A549 treated with DMSO at 1 μM for 4 hours (cell line): ENCODE measurements around the gene TUBB4B. TPM values are rescaled to one million over a fixed set of nuclear protein-coding genes. Genes with fewer than 3 reads are reported as not detected.

ENCODE experiments used
- total RNA-seq: library from RNA; stranded (reverse); fragments of 200-300 nt; extraction: Qiagen RNA extraction; gene quantifications from 5 replicates; pipeline ENCODE4 v1.2.3, GENCODE V29; 2022; ENCODE audit warnings: low read depth

The TUBB4B gene
- 639 to 790 TPM (median 684 TPM) in 5 replicates for total RNA-seq

GRCh38 chr9:137240841-137241489 lies at the start of gene TUBB4B:
TUBB4B (plus strand) TSS chr9:137241287; CDS start chr9:137241361, 74 bp downstream.

GRCh38 chr9:137200311-137201204 lies 40.5 kb upstream of the TUBB4B start, which contains the start of gene TPRN:
TPRN (minus strand) TSS chr9:137200741; CDS start chr9:137200711, 30 bp downstream.

DNA sequence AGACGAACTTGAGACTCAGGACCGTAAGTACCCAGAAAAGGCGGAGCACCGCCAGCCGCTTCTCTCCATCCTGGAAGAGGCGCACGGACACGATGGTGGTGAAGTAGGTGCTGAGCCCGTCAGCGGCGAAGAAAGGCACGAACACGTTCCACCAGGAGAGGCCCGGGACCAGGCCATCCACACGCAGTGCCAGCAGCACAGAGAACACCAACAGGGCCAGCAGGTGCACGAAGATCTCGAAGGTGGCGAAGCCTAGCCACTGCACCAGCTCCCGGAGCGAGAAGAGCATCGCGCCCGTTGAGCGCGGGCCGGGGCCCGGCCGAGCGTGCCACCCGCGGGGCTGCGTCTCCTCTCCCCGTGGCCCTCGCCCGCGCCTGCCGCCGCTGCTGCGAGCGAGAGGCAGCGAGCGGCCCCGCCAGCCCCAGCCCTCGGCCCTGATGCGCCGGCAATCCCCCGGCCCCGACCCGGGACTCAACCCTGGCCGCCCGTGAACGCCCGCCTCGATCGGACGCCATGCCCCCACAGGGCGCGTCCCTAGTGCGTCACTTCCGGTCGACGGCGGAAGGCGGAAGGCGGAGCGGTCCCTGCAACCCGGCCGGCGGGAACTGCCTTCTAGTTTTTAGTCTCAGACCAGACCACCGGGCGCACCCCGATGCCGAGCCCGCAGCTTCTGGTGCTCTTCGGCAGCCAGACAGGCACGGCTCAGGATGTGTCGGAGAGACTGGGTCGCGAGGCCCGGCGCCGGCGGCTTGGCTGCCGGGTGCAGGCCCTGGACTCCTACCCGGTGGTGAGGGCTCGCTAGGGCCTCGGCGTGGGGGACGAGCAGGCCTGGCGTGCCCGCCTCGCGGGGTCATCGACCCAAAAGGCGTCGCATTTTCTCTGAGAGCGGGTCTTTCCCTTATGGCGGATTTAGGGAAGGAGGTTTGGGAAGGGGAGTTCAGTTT lies 35.7 kb upstream of the TUBB4B start, which contains the start of the genes NDOR1 and TMEM203:
TSS of gene NDOR1 (plus strand) at position 575 of the 944 bp plus-strand sequence. CDS start at position 653, 78 bp downstream.
TSS of gene TMEM203 (minus strand) at position 523 of the 944 bp plus-strand sequence. CDS start at position 289, 234 bp downstream.

DNA sequence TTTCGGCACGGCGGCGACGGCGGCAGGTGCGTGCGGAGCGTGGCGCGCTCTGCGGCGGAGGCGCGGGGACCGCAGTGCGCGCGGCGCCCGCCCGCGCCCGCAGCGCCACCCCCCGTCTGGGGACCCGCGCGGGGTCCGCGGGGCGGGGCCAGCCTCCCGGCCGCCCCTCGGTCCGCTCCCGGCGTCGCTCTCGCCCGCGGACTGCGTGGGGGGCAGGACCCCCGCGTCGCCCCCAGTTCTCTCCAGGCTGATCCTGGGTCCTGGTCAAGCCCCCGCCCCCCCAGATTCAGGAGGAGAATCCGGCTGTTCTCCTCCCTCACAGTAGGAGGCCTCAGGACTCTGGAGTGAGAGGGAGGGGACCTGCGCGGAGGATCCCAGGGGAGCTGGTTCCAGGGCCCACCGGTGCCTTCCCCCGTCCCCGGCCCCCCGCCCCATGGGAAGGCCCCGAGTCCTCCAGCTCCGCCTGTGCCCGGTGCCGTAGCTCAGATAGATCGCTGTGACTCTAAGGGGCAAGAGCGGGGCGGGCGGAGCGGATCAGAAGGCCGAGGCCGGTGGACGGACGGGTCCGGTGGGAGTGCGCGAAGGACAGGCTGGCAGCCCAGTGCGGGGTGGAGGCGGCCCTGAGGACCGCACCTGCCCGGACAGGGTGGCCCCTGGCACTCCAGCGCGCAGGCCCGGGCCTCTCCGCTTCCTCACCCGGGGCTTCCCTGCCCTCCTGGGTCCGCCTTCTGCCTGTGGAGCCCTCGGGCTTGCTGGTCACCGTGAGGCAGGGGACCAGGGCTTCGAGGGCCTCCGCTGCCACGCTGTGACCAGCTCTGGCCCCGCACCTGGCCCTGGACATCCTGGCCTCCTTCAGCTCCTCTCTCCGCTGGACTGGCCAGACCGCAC lies 18.7 kb upstream of the TUBB4B start, which contains the start of gene RNF208:
TSS of gene RNF208 (minus strand) at position 51 of the 888 bp plus-strand sequence. CDS start 1,028 bp downstream, outside the sequence.

DNA sequence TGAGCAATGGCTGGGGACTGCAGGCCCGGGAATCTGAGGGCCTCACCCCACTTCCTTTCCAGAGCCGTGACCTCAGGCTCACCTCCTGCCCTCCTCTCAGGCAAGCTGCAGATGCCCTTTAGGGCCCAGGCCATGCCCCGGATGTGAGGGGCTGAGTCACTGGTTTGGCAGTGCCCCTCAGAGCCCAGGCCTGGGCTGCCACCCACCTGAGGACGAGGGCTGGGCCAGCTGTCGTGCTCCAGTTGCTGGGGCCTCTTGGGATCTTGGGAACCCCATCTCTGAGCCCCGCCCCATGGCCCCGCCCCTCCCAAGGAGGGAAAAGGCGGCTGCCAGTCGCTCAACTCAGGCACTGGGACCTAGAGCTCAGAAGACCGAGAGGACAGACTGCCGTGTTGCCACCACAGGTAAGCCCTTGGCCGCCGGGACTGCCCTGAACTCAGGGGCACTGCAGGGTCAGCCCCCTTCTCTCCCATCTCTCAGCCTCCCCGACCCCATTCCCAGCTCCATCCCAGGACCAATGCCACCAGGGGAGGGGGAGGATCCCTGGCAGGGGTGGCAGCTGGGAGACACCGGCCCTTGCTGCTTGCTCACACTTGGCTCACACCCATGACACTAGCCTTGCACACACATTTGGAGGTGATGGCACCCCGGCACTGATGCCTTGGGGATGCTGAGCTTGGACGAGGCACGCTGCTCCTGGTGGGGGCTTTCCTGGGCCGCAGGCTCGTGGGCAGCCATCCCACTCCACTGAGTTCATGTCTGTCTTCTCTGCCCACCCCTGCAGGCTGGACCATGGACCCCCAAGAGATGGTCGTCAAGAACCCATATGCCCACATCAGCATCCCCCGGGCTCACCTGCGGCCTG lies 16.0 kb upstream of the TUBB4B start, which contains the start of gene CYSRT1:
TSS of gene CYSRT1 (plus strand) at position 345 of the 865 bp plus-strand sequence. CDS start at position 793, 448 bp downstream.

GRCh38 chr9:137227054-137227852 lies 13.8 kb upstream of the TUBB4B start, which contains the start of gene RNF224:
RNF224 (plus strand) TSS chr9:137227502; CDS start chr9:137228336, 834 bp downstream.

DNA sequence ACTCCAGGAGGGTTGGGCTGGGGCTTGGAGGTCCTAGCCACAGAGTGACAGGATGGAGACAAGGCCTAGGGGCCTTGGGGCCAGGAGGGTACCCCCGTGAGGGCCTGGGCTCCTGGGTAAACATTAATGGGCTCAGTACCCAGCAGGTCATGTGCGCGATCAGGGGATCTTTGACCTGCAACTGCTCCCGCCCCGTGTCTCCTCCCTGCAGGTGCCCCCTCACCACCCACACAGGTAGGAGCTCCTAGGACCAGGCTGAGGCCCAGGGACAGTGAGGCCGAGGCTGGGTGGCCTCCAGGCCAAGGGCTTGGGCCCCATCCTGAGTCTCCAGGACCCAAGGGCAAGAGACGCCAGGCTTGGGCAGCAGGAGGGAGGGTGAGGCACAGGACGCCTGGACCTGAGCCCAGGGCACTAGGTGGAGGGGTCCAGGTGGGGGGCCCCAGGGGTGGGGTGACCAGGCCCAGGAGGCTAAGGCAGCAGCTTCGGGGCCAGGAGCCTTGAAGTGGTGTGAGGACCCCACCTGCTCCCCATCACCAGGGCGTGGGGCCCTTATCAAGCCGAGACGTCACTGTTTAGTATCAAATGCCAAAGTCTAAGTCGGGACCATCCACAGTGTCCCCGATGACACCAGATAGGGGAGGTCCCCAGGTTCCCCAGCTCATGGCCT lies 10.2 kb upstream of the TUBB4B start, which contains the start of gene SLC34A3:
TSS of gene SLC34A3 (plus strand) at position 197 of the 667 bp plus-strand sequence. CDS start 802 bp downstream, outside the sequence.

DNA sequence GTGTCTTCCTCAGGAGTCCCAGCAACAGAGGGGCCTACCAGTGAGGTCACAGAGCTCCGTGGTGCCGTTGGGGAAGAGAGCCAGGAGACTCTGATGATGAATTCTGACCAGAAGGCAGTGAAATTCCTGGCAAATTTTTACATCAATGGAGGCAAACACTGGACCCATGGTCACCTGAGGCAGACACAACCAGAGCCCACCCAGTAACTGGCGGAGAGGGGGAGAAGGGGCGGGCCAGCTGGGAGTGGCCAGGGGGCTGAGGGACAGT lies 10.0 kb downstream of the TUBB4B start, which contains the start of gene STPG3:
TSS of gene STPG3 (plus strand) at position 93 of the 268 bp plus-strand sequence. CDS start at position 94, 1 bp downstream.

DNA sequence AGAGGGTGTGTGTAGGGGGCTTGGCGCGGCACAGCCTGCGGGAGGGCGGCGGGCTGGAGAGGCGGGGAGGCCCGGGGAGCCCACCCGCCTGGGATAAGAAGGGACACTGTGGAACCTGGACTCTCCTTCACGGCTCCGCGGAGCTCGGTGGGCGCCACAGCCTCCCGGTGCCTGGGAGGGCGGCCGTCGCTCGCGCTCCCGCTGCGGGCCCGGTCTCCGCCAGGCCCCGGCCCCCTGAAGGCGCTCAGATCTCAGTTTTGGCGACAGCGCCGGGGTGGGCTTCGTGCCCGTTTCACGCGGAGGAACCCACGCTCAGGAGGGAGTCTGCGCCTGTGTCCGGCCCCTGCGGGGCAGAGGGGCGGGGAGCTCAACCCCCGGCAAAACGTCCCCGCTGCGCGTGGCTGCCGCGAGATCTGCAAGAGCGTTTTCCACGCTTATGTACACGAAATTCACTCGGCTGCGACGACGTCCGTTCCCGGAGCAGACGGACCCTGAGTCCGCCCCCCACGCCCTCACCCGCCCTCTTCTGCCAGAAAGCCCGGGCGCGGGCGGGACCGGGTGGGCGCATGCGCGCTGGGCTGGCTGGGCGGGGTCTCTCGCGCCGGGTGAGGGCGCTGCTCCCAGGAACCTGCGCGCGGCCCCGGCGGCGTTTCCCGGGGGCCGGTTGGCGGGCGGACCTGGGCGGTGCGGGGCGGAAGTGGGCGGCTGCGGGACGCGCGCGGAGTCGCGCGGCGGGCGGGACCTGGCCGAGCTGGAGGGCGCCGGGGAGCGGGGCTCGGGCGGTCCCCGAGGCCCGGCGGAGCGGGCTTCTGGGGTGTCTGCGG lies 13.7 kb downstream of the TUBB4B start, which contains the start of gene NELFB:
TSS of gene NELFB (plus strand) at position 704 of the 824 bp plus-strand sequence.

GRCh38 chr9:137277329-137278041 lies 36.4 kb downstream of the TUBB4B start, which contains the start of gene TOR4A:
TOR4A (plus strand) TSS chr9:137277726; CDS start chr9:137278690, 964 bp downstream.

Other genes with a start within 250 kb of the TUBB4B start
- 44.8 to 86.6 TPM (median 72.0 TPM) in 5 replicates for gene PAXX, start 248.9 kb upstream of the TUBB4B start, total RNA-seq
- 2.2 to 2.7 TPM (median 2.6 TPM) in 5 replicates for gene CLIC3, start 244.7 kb upstream of the TUBB4B start, total RNA-seq
- 19.3 to 29.0 TPM (median 25.8 TPM) in 5 replicates for gene ABCA2, start 213.1 kb upstream of the TUBB4B start, total RNA-seq
- 0.12 TPM in 1 of 5 replicates, not detected in the others for gene FUT7, start 209.2 kb upstream of the TUBB4B start, total RNA-seq
- 43.4 to 83.2 TPM (median 74.9 TPM) in 5 replicates for gene NPDC1, start 195.1 kb upstream of the TUBB4B start, total RNA-seq
- gene ENTPD2, start 187.2 kb upstream of the TUBB4B start, total RNA-seq = 0.67 to 0.95 TPM (median 0.82 TPM) in 5 replicates
- gene SAPCD2, start 170.7 kb upstream of the TUBB4B start, total RNA-seq = 15.1 to 29.3 TPM (median 23.8 TPM) in 5 replicates
- 10.5 to 16.3 TPM (median 11.5 TPM) in 5 replicates for gene UAP1L1, start 163.8 kb upstream of the TUBB4B start, total RNA-seq
- 44.5 to 52.7 TPM (median 47.9 TPM) in 5 replicates for gene MAN1B1, start 154.3 kb upstream of the TUBB4B start, total RNA-seq
- 73.1 to 121 TPM (median 107 TPM) in 5 replicates for gene DPP7, start 126.6 kb upstream of the TUBB4B start, total RNA-seq
- gene GRIN1, start 102.1 kb upstream of the TUBB4B start, total RNA-seq = 0.10 to 0.62 TPM (median 0.57 TPM) in 5 replicates
- 0.26 to 1.5 TPM (median 1.0 TPM) in 5 replicates for gene LRRC26, start 71.2 kb upstream of the TUBB4B start, total RNA-seq
- gene TMEM210, start 69.2 kb upstream of the TUBB4B start, total RNA-seq = not detected in 5 replicates
- 24.3 to 40.2 TPM (median 35.5 TPM) in 5 replicates for gene ANAPC2, start 52.7 kb upstream of the TUBB4B start, total RNA-seq
- gene SSNA1, start 52.6 kb upstream of the TUBB4B start, total RNA-seq = 108 to 146 TPM (median 135 TPM) in 5 replicates
- 6.0 to 10.7 TPM (median 9.6 TPM) in 5 replicates for gene TPRN, start 40.5 kb upstream of the TUBB4B start, total RNA-seq
- gene TMEM203, start 35.6 kb upstream of the TUBB4B start, total RNA-seq = 32.6 to 45.1 TPM (median 44.4 TPM) in 5 replicates
- 12.5 to 19.9 TPM (median 19.0 TPM) in 5 replicates for gene NDOR1, start 35.6 kb upstream of the TUBB4B start, total RNA-seq
- 1.2 to 2.7 TPM (median 1.8 TPM) in 5 replicates for gene RNF208, start 19.0 kb upstream of the TUBB4B start, total RNA-seq
- 3.2 to 4.2 TPM (median 3.6 TPM) in 5 replicates for gene CYSRT1, start 16.1 kb upstream of the TUBB4B start, total RNA-seq
- 0.08 to 0.16 TPM (median 0.14 TPM) in 5 replicates for gene RNF224, start 13.8 kb upstream of the TUBB4B start, total RNA-seq
- 0.07 to 0.14 TPM (median 0.11 TPM) in 4 of 5 replicates, not detected in the other for gene SLC34A3, start 10.4 kb upstream of the TUBB4B start, total RNA-seq
- not detected in 5 replicates for gene STPG3, start 10.0 kb downstream of the TUBB4B start, total RNA-seq
- 44.5 to 62.3 TPM (median 53.7 TPM) in 5 replicates for gene NELFB, start 14.0 kb downstream of the TUBB4B start, total RNA-seq
- 18.6 to 28.5 TPM (median 28.1 TPM) in 5 replicates for gene TOR4A, start 36.4 kb downstream of the TUBB4B start, total RNA-seq
- gene NRARP, start 61.0 kb downstream of the TUBB4B start, total RNA-seq = 3.5 to 5.6 TPM (median 5.4 TPM) in 5 replicates
- 5.5 to 6.9 TPM (median 6.3 TPM) in 5 replicates for gene EXD3, start 181.9 kb downstream of the TUBB4B start, total RNA-seq
- gene NOXA1, start 182.1 kb downstream of the TUBB4B start, total RNA-seq = 0.66 to 1.7 TPM (median 1.4 TPM) in 5 replicates
- gene ENTPD8, start 200.1 kb downstream of the TUBB4B start, total RNA-seq = 0.13 to 0.40 TPM (median 0.24 TPM) in 5 replicates
- 30.8 to 44.9 TPM (median 41.4 TPM) in 5 replicates for gene NSMF, start 218.0 kb downstream of the TUBB4B start, total RNA-seq